Mammary epithelial cell (primary cell): Measurements from ENCODE around the gene DNAJC7.

Source experiments
- CTCF ChIP-seq, 2 donors: IDR thresholded peaks in 1 of 2; conservative IDR thresholded peaks in 1 of 2; 2 replicates each; pipeline ENCODE4 v1.5.1; 2011 to 2012; ENCODE audit warnings: inconsistent platforms in 2 of 2, low read length in 2 of 2, mild to moderate bottlenecking in 2 of 2, control low read depth in 1 of 2, low read depth in 1 of 2; ENCODE audit not compliant: insufficient read depth in 1 of 2; ENCODE audit errors: extremely low read depth in 1 of 2
- EZH2 ChIP-seq: IDR thresholded peaks from 2 replicates; pipeline ENCODE4 v1.6.1; 2012; ENCODE audit warnings: low read length, inconsistent platforms, borderline replicate concordance

GRCh38 chr17:41970901-41971331, 46.3 kb downstream of the DNAJC7 start:
- TF ChIP-seq CTCF (conservative IDR thresholded peaks at IDR 0.05 in 1 of 2, IDR thresholded peaks at IDR 0.05 in 1 of 2; ENCODE audit: extremely low read depth in 1 of 2, insufficient read depth in 1 of 2, low read depth in 1 of 2, low read length in 2 of 2) (no peak), EZH2 (no peak)
